ENCODE data around the gene RFFL. TPM values are rescaled to one million over a fixed set of nuclear protein-coding genes. Genes with fewer than 3 reads are reported as not detected.
"Not testable (repeated sequence)": the region's sequence is repeated elsewhere in the genome, so short reads cannot be mapped to it uniquely, and the experiment has no call there.

RFFL gene
- total RNA-seq, 3 donors from 2014 or later (not counting 1 experiment from before 2014, with no cell fraction given), result 50.0 to 86.6 (median 75.9) TPM

DNA sequence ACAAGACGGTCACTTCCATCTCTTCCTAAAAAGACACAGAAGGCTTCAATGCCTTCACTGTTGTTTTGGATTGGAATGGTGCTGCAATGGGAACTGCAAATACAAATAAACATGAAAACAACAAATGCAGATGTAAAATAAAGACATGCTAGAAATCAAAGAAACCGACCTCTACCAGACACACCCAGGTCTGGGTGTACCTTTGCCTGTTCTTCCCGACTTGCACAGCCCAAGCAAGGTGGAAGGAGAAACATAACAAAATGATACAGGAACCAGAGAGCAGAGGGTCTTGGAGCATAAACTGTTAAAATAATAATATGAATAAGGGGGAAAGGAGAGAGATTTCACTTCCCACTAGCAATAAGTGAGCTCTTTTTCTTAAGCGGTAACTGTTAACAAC lies 17.3 kb downstream of the RFFL start:
- Mint-ChIP-seq H3K36me3 (no peaks in the 10 kb centered on the region), H3K9me3 (no peaks in the 10 kb centered on the region), H3K27ac (peak overlapping the region; percentile 88 to 99), H3K27me3 (ENCODE audit: low read depth in 2 of 2) (no peaks in the 10 kb centered on the region), H3K4me1 (peaks cover 58 to 60% of the 10 kb centered on the region in 2 donors), H3K4me3 (peak overlapping the region; percentile 69)
- Histone ChIP-seq H3K36me3 (ENCODE audit: control insufficient read depth, insufficient read depth, low read length) (no peaks in the 10 kb centered on the region), H3K4me3 (ENCODE audit: low read length) (peak overlapping the region; percentile 23), H3K9me3 (ENCODE audit: control insufficient read depth, insufficient read depth, low read length) (no peaks in the 10 kb centered on the region), H3K27ac (ENCODE audit: low read length) (peak overlapping the region; percentile 73), H3K27me3 (ENCODE audit: control insufficient read depth, insufficient read depth, low read length) (no peaks in the 10 kb centered on the region), H3K4me1 (ENCODE audit: control insufficient read depth, insufficient read depth, low read length) (peaks cover 74% of the 10 kb centered on the region)
- intact Hi-C loops (cut with micrococcal nuclease), result no loop called here
- ATAC-seq, result no peak
- TF ChIP-seq, protein P1, sequence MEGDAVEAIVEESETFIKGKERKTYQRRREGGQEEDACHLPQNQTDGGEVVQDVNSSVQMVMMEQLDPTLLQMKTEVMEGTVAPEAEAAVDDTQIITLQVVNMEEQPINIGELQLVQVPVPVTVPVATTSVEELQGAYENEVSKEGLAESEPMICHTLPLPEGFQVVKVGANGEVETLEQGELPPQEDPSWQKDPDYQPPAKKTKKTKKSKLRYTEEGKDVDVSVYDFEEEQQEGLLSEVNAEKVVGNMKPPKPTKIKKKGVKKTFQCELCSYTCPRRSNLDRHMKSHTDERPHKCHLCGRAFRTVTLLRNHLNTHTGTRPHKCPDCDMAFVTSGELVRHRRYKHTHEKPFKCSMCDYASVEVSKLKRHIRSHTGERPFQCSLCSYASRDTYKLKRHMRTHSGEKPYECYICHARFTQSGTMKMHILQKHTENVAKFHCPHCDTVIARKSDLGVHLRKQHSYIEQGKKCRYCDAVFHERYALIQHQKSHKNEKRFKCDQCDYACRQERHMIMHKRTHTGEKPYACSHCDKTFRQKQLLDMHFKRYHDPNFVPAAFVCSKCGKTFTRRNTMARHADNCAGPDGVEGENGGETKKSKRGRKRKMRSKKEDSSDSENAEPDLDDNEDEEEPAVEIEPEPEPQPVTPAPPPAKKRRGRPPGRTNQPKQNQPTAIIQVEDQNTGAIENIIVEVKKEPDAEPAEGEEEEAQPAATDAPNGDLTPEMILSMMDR (IDR thresholded peaks at IDR 0.05), result no peak
- no peak for DNase-seq
- WGBS (ENCODE audit: insufficient coverage), result 36% methylated on average over 3 of the region's 4 CpGs

DNA sequence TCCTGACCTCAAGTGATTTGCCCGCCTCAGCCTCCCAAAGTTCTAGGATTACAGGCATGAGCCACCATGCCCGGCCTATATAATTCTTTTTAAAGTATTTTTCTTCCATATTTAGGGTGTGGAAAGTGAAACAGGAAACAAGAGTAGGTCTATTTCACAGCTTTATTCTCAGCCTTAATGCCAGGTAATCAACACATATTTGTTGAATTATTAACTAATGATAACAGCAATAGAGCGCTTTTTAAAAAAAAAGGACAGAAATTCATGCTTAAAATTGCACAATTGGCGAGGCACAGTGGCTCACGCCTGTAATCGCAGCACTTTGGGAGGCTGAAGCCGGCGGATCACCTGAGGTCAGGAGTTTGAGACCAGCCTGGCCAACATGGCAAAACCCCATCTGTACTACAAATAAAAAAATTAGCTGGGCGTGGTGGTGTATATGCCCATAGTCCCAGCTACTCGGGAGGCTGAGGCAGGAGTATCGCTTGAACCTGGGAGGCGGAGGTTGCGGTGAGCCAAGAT lies 18.0 kb downstream of the RFFL start:
- peak overlapping the region; percentile 88 to 99 for H3K27ac Mint-ChIP-seq
- H3K27me3 Mint-ChIP-seq (ENCODE audit: low read depth in 2 of 2); H3K9me3 Mint-ChIP-seq; intact Hi-C loops (cut with micrococcal nuclease); H3K4me3 ChIP-seq (ENCODE audit: low read length); H3K36me3 Mint-ChIP-seq; ATAC-seq; H3K9me3 ChIP-seq (ENCODE audit: control insufficient read depth, insufficient read depth, low read length); H3K27me3 ChIP-seq (ENCODE audit: control insufficient read depth, insufficient read depth, low read length); DNase-seq; H3K36me3 ChIP-seq (ENCODE audit: control insufficient read depth, insufficient read depth, low read length): not testable (repeated sequence)
- H3K4me1 ChIP-seq (ENCODE audit: control insufficient read depth, insufficient read depth, low read length), result peaks cover 76% of the 10 kb centered on the region
- H3K27ac ChIP-seq (ENCODE audit: low read length), result peak overlapping the region; percentile 73
- WGBS (ENCODE audit: insufficient coverage), result 87% methylated on average over 11 of the region's 13 CpGs
- H3K4me3 Mint-ChIP-seq, result peak overlapping the region; percentile 69
- peaks cover 62 to 63% of the 10 kb centered on the region in 2 donors for H3K4me1 Mint-ChIP-seq

GRCh38 chr17:35044181-35044580 lies 19.3 kb downstream of the RFFL start:
- peak overlapping the region; percentile 88 to 99 for H3K27ac Mint-ChIP-seq
- Histone ChIP-seq H3K27ac (ENCODE audit: low read length) (peak overlapping the region; percentile 73), H3K27me3 (ENCODE audit: control insufficient read depth, insufficient read depth, low read length) (no peaks in the 10 kb centered on the region), H3K4me3 (ENCODE audit: low read length) (no peak overlapping the region), H3K4me1 (ENCODE audit: control insufficient read depth, insufficient read depth, low read length) (peaks cover 68% of the 10 kb centered on the region), H3K36me3 (ENCODE audit: control insufficient read depth, insufficient read depth, low read length) (peaks cover 2% of the 10 kb centered on the region), H3K9me3 (ENCODE audit: control insufficient read depth, insufficient read depth, low read length) (no peaks in the 10 kb centered on the region)
- TF ChIP-seq, protein P1 (IDR thresholded peaks at IDR 0.05), result no peak
- ATAC-seq (no peak), DNase-seq (no peak)
- H3K9me3 Mint-ChIP-seq, result no peaks in the 10 kb centered on the region
- intact Hi-C loops (cut with micrococcal nuclease), result no loop called here
- H3K4me3 Mint-ChIP-seq, result no peak overlapping the region
- no peaks in the 10 kb centered on the region for H3K27me3 Mint-ChIP-seq (ENCODE audit: low read depth in 2 of 2)
- H3K36me3 Mint-ChIP-seq, result no peaks in the 10 kb centered on the region
- peaks cover 53 to 60% of the 10 kb centered on the region in 2 donors for H3K4me1 Mint-ChIP-seq
- WGBS (ENCODE audit: insufficient coverage), result 94% methylated on average over 8 of the region's 8 CpGs

DNA sequence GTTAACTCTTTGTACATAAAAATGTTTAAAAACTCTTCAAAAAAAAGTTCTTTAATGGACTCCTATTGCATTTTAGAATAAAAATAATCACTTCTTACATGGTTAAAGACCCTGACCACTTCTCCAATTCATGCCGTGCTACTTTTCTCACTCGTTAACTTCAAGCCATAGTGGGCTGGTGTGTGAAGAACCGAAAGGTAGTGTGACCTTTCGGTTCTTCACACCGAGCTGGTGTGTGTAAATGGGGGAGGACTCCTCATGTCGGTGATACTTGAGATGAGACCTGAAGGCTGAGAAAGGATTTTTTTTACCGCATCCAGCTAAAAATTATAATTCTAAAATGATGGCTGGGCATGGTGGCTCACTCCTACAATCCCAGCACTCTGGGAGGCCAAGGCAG lies 22.1 kb downstream of the RFFL start:
- ATAC-seq, result peak; percentile 85 to 97 (median 94)
- no peaks in the 10 kb centered on the region for H3K27me3 Mint-ChIP-seq (ENCODE audit: low read depth in 2 of 2)
- intact Hi-C loops (cut with micrococcal nuclease), result no loop called here
- no peak overlapping the region for H3K4me3 ChIP-seq (ENCODE audit: low read length)
- no peaks in the 10 kb centered on the region for H3K9me3 ChIP-seq (ENCODE audit: control insufficient read depth, insufficient read depth, low read length)
- H3K27me3 ChIP-seq (ENCODE audit: control insufficient read depth, insufficient read depth, low read length), result no peaks in the 10 kb centered on the region
- peaks cover 47% of the 10 kb centered on the region for H3K4me1 ChIP-seq (ENCODE audit: control insufficient read depth, insufficient read depth, low read length)
- H3K4me1 Mint-ChIP-seq, result peaks cover 41 to 49% of the 10 kb centered on the region in 2 donors
- H3K36me3 ChIP-seq (ENCODE audit: control insufficient read depth, insufficient read depth, low read length), result peaks cover 4% of the 10 kb centered on the region
- no peaks in the 10 kb centered on the region for H3K9me3 Mint-ChIP-seq
- H3K27ac Mint-ChIP-seq, result peak overlapping the region; percentile 69 to 99
- DNase-seq, result no peak
- no peaks in the 10 kb centered on the region for H3K36me3 Mint-ChIP-seq
- peak overlapping the region; percentile 66 for H3K27ac ChIP-seq (ENCODE audit: low read length)
- TF ChIP-seq, protein P1 (IDR thresholded peaks at IDR 0.05), result no peak
- 80% methylated on average over 5 of the region's 7 CpGs for WGBS (ENCODE audit: insufficient coverage)
- H3K4me3 Mint-ChIP-seq, result peak overlapping the region; percentile 79

Measured in natural killer cell (primary cell).